HepG2 (cell line): ENCODE measurements around the gene CD248.

Source experiments
- RFX5 ChIP-seq: IDR thresholded peaks from 2 replicates; pipeline ENCODE4 v1.6.1; 2011; ENCODE audit warnings: low read depth, low read length, improper control_type of control experiment
- ZBTB8A ChIP-seq: sonication (generic); formaldehyde crosslinking; IDR thresholded peaks from 2 replicates; pipeline ENCODE4 v1.4.0; 2020; ENCODE audit warnings: mild to moderate bottlenecking, low read depth, missing genetic modification reagents, borderline replicate concordance

DNA sequence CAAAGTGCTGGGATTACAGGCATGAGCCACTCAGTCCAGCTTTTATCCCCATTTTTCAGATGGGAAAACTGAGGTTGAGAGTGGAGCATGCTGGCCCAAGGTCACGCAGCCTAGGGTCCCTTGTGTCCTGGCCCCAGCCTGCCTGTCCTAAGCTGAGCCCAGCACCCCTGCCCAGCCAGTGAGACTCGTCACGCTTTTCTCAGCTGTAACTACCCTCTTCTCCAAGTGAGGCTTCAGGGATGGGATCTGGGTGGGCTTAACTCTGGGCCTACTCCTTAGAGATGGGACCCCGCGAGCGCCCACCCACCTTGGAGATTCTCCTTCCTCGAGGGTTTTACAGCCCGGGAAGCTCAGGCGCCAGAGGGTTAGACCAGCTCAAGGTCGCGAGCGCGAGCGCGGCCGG lies 25.5 kb downstream of the CD248 start:
- no peak for TF ChIP-seq RFX5
- TF ChIP-seq ZBTB8A (CRISPR knock-in tag), result no peak
